ENCODE data around the gene DDIT4L.

DNA sequence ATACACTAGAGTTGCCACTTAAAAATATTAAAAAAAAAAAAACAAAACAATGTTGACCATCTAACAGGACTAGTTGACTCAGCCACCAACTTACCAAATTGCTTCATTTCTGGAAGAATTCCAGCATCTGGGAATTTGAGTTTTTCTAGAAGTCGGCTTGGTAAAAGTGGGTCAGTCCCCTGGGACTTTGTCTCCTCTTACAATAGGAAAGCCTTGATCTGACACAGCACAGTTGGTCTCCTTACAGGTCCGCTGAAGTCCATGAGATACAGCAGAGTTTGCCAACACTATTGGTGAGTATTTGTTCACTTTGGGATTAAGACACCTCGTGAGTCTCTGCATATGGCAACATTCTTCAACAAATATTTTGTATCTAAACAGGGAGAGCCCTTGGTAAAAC, 18.2 kb upstream of the DDIT4L start:
- TF ChIP-seq CTCF (IDR thresholded peaks at IDR 0.05) (no peak), POLR2A (IDR thresholded peaks at IDR 0.05) (no peak)

Measured in uterus (tissue), 2 donors.